ENCODE measurements around the gene ALPK3.

DNA sequence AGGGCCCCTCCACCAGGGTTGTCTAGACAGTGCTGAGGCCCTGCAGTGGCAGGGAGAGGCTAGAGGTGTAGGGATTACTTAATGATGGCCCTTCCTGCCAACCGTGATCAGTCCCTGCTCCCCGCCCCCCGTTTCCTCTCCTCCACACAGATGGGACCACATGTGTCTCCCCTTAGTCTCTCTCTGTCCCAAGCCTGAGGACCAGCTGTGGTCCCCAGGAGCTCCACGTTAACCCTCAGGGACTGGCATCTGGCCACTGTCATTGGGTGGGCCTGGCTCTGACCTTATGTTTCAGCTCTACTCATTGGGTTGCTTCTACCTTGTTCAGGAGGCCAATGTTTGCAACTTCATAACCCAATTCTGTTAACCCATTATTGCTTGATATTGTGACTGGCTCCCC is 6.0 kb upstream of the ALPK3 start:
- TF ChIP-seq CTCF (IDR thresholded peaks at IDR 0.05), result no peak
- no peak for TF ChIP-seq EZH2phosphoT487 (IDR thresholded peaks at IDR 0.05)

All from neural progenitor cell (in vitro differentiated cells).